AG04450 (cell line): Measurements from ENCODE around the gene DIPK1A. TPM values are rescaled to one million over a fixed set of nuclear protein-coding genes. Genes with fewer than 3 reads are reported as not detected.
"Not testable (repeated sequence)": the region's sequence is repeated elsewhere in the genome, so short reads cannot be mapped to it uniquely, and the experiment has no call there.

ENCODE experiments used
- CTCF ChIA-PET: fragments of 300-600, 350-600 bp; formaldehyde crosslinking; extraction: SDS; loops from one replicate; lab custom pipeline; 2022; ENCODE audit warnings: antibody characterized with exemption, inconsistent platforms; lab: Charles Lee
- POLR2A ChIA-PET: fragments of 350-600 bp; formaldehyde crosslinking; extraction: SDS; loops from one replicate; lab custom pipeline; 2021; ENCODE audit warnings: antibody characterized with exemption, inconsistent platforms; lab: Yijun Ruan, JAX
- DNase-seq: peaks from one replicate; pipeline ENCODE4 v3.0.0-alpha.2; 2011; ENCODE audit warnings: low read depth, low spot score
- H3K27ac ChIP-seq: one replicate; pipeline ENCODE4 v1.5.1; 2012; ENCODE audit warnings: low read depth, low read length, control low read depth
- H3K27me3 ChIP-seq: one replicate; pipeline ENCODE4 v1.6.0; 2012; ENCODE audit warnings: low read length; ENCODE audit not compliant: control insufficient read depth, insufficient read depth
- H3K4me3 ChIP-seq: 2 replicates; pipeline ENCODE4 v1.5.1; 2011; ENCODE audit warnings: mild to moderate bottlenecking, low read depth, low read length, control low read depth
- H3K9me3 ChIP-seq: 2 replicates; pipeline ENCODE4 v1.5.1; 2012; ENCODE audit warnings: low read length; ENCODE audit not compliant: control insufficient read depth, insufficient read depth
- polyA plus RNA-seq: library from polyadenylated mRNA; depleted of rRNA; stranded (reverse); fragments of >200 nt; gene quantifications from 2 replicates; pipeline ENCODE4 v1.2.3, GENCODE V29; 2011
- TF ChIP-seq, protein P1 (sequence below): IDR thresholded peaks from 2 replicates; pipeline ENCODE4 v1.5.1; 2011; ENCODE audit warnings: low read depth, low read length, control low read depth, inconsistent platforms

Gene DIPK1A
- polyA plus RNA-seq, 1 experiment, result 50.8 TPM

DNA sequence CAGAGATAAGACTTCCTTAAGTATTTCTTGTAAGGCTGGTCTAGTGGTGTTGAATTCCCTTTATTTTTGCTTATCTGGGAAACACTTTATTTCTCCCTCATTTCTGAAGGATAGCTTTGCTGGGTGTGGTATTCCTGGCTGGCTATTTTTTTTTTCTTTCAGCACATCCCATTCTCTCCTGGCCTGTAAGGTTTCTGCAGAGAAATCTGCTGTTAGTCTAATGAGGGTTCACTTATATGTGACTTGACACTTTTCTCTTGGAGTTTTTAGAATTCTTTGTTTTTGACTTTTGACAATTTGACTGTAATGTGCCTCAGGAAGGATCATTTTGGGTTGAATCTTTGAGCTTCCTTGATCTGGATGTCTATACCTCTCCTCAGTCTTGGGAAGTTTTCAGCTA is 61.5 kb downstream of the DIPK1A start:
- CTCF ChIA-PET, result interaction anchor here (1.2 to 2.8 kb wide), 2 partner anchors 41 to 94 kb away, joined by 3 to 10 read pairs; no protein-coding TSS in a partner anchor

DNA sequence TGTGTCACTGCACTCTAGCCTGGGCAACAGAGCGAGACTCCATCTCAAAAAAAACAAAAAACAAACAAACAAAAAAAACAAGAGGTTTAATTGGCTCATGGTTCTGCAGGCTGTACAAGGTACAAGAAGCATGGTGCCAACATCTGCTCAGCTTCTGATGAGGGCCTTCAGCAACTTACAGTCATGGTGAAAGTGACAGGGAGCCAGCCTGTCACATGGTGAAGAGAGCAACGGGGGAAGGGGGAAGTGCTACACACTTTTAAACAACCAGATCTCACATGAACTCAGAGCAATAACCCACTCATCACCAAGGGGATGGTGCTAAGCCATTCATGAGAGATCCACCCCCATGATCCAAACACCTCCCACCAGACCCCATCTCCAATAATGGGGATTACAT is 63.2 kb downstream of the DIPK1A start:
- DNase-seq, POLR2A ChIA-PET, H3K4me3 ChIP-seq, H3K27me3 ChIP-seq, H3K27ac ChIP-seq, H3K9me3 ChIP-seq, CTCF ChIA-PET: not testable (repeated sequence)

More for the DNA sequence above, 61.5 kb downstream of the DIPK1A start:
- DNase-seq, result no peak
- H3K9me3 ChIP-seq, result no peaks in the 10 kb centered on the region
- no peak overlapping the region for H3K27ac ChIP-seq
- TF ChIP-seq, protein P1, sequence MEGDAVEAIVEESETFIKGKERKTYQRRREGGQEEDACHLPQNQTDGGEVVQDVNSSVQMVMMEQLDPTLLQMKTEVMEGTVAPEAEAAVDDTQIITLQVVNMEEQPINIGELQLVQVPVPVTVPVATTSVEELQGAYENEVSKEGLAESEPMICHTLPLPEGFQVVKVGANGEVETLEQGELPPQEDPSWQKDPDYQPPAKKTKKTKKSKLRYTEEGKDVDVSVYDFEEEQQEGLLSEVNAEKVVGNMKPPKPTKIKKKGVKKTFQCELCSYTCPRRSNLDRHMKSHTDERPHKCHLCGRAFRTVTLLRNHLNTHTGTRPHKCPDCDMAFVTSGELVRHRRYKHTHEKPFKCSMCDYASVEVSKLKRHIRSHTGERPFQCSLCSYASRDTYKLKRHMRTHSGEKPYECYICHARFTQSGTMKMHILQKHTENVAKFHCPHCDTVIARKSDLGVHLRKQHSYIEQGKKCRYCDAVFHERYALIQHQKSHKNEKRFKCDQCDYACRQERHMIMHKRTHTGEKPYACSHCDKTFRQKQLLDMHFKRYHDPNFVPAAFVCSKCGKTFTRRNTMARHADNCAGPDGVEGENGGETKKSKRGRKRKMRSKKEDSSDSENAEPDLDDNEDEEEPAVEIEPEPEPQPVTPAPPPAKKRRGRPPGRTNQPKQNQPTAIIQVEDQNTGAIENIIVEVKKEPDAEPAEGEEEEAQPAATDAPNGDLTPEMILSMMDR, result no peak
- POLR2A ChIA-PET, result no interaction called here
- no peak overlapping the region for H3K4me3 ChIP-seq
- no peaks in the 10 kb centered on the region for H3K27me3 ChIP-seq

DNA sequence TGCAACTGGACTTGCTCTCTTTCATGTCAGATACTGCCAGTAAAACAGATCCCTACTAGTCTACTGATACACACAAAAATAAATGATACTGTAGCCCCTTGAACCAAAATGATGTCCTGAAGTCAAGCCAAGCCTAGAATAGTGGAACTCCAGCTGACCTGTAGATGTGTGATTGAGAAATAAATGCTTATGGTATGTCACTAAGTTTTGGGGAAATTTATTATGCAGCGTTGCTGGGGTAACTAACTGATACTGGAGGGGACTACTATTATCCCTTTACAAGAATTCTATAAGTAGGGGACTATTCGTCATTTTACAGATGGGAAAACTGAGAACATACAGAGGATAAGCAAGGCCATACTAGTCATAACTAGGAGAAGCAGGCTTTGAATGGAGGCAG is 73.8 kb downstream of the DIPK1A start:
- H3K9me3 ChIP-seq, result no peaks in the 10 kb centered on the region; the same call in 1 of the 2 replicates
- no peak overlapping the region for H3K27ac ChIP-seq
- H3K4me3 ChIP-seq, result no peak overlapping the region
- TF ChIP-seq, protein P1, result no peak
- H3K27me3 ChIP-seq, result no peaks in the 10 kb centered on the region
- CTCF ChIA-PET, result no interaction called here
- DNase-seq, result no peak
- POLR2A ChIA-PET, result no interaction called here

DNA sequence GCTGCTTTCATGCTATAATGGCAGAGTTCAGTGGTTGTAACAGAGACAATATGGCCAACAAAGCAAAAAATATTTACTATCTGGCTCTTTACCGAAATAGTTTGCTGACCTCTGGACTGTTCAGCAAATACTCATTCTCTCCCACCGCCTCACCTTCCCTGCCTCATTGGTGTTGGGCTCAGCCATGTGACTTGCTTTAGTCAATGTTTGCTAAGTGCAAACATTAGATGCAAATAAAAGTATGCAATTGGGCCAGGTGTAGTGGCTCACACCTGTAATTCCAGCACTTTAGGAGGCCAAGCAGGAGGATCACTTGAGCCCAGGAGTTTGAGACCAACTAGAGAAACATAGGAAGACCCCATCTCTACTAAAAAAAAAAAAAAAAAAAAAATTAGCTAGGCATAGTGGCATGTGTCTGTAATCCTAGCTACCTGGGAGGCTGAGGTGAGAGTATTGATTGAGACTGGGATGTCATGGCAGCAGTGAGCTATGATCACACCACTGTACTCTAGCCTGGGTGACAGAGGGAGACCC is 74.3 kb downstream of the DIPK1A start:
- no peak overlapping the region for H3K4me3 ChIP-seq

DNA sequence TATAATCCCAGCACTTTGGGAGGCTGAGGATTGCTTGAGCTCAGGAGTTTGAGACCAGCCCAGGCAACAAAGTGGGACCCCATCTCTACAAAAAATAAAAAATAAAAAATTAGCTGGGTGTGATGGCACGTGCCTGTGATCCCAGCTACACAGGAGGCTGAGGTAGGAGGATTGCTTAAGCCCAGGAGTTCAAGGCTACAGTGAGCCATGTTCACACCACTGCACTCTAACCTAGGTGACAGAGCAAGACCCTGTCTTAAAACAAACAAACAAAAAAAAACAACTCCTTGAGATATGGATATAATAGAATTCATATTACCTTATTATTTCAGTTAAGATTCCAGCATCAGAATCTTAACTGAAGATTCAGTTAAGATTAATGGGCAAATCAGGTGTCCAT is 77.1 kb downstream of the DIPK1A start:
- CTCF ChIA-PET, result interaction anchor here (2.9 to 5.7 kb wide), 2 partner anchors 25 to 110 kb away, joined by 11 to 25 read pairs; no protein-coding TSS in a partner anchor
- no peaks in the 10 kb centered on the region for H3K9me3 ChIP-seq
- POLR2A ChIA-PET, result no interaction called here
- no peak for DNase-seq
- H3K27ac ChIP-seq, result no peak overlapping the region
- TF ChIP-seq, protein P1, result no peak
- H3K27me3 ChIP-seq, result no peaks in the 10 kb centered on the region
- H3K4me3 ChIP-seq, result no peak overlapping the region

More for the DNA sequence above, 74.3 kb downstream of the DIPK1A start:
- ChIA-PET POLR2A (no interaction called here), CTCF (interaction anchor here (5.7 kb wide), 1 partner anchor 28 kb away, joined by 25 read pairs; no protein-coding TSS in a partner anchor)
- H3K27me3 ChIP-seq, result no peaks in the 10 kb centered on the region
- TF ChIP-seq, protein P1, result no peak
- H3K27ac ChIP-seq, result no peak overlapping the region
- no peak for DNase-seq
- no peaks in the 10 kb centered on the region; the same call in 1 of the 2 replicates for H3K9me3 ChIP-seq
